ENCODE measurements around the gene DCAKD.

DNA sequence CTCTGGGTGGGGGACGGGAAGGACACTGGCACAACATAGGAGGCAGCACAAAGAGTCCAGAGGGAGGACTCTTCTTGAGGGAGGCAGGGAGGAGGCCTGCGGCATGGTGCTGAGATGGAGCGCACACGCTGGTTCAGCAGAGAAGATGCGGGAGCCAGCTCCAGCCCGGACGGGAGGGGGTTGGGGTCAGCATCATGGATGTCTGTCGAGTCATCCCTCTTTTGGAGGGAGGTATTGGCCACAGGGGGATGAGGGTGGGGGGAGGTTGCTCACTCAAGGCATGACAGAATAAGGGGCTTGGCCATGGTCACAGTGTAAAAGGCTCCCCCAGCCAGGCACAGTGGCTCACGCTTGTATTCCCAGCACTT lies 19.3 kb downstream of the DCAKD start:
- TF ChIP-seq ATF7 (IDR thresholded peaks at IDR 0.05; ENCODE audit: low read depth) (no peak), YY1 (IDR thresholded peaks at IDR 0.05; ENCODE audit: low read depth, low read length) (no peak), SIX5 (IDR thresholded peaks at IDR 0.05; ENCODE audit: low read depth, low read length, severe bottlenecking) (no peak), BACH1 (IDR thresholded peaks at IDR 0.05; ENCODE audit: borderline replicate concordance) (no peak), GABPA (IDR thresholded peaks at IDR 0.05; ENCODE audit: low read depth) (no peak), NFYB (IDR thresholded peaks at IDR 0.05; ENCODE audit: insufficient read depth, low read depth, low read length) (no peak), POLR2AphosphoS5 (IDR thresholded peaks at IDR 0.05; ENCODE audit: low read length) (no peak), SMC3 (IDR thresholded peaks at IDR 0.05; ENCODE audit: borderline replicate concordance, low read length) (no peak), EP300 (IDR thresholded peaks at IDR 0.05; ENCODE audit: borderline replicate concordance in 1 of 2, control insufficient read depth in 1 of 2, low read depth in 2 of 2, low read length in 2 of 2) (no peak), SPI1 (IDR thresholded peaks at IDR 0.05; ENCODE audit: borderline replicate concordance, insufficient read depth, low read depth, low read length) (no peak)
- TF ChIP-seq, protein P1, sequence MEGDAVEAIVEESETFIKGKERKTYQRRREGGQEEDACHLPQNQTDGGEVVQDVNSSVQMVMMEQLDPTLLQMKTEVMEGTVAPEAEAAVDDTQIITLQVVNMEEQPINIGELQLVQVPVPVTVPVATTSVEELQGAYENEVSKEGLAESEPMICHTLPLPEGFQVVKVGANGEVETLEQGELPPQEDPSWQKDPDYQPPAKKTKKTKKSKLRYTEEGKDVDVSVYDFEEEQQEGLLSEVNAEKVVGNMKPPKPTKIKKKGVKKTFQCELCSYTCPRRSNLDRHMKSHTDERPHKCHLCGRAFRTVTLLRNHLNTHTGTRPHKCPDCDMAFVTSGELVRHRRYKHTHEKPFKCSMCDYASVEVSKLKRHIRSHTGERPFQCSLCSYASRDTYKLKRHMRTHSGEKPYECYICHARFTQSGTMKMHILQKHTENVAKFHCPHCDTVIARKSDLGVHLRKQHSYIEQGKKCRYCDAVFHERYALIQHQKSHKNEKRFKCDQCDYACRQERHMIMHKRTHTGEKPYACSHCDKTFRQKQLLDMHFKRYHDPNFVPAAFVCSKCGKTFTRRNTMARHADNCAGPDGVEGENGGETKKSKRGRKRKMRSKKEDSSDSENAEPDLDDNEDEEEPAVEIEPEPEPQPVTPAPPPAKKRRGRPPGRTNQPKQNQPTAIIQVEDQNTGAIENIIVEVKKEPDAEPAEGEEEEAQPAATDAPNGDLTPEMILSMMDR (IDR thresholded peaks at IDR 0.05 in 2 of 3, conservative IDR thresholded peaks at IDR 0.05 in 1 of 3; ENCODE audit: control insufficient read depth in 2 of 3, extremely low read depth in 1 of 3, insufficient read depth in 1 of 3, low read depth in 3 of 3, low read length in 3 of 3) = no peak
- TF ChIP-seq, protein P2, sequence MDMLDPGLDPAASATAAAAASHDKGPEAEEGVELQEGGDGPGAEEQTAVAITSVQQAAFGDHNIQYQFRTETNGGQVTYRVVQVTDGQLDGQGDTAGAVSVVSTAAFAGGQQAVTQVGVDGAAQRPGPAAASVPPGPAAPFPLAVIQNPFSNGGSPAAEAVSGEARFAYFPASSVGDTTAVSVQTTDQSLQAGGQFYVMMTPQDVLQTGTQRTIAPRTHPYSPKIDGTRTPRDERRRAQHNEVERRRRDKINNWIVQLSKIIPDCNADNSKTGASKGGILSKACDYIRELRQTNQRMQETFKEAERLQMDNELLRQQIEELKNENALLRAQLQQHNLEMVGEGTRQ (IDR thresholded peaks at IDR 0.05; ENCODE audit: borderline replicate concordance, low read depth, low read length) = no peak
